GM12872 (cell line): ENCODE results near the gene PCBP3.

ENCODE experiments used
- CTCF ChIP-seq: IDR thresholded peaks from 3 replicates; pipeline ENCODE4 v1.5.1; 2011; ENCODE audit warnings: low read depth, mild to moderate bottlenecking, low read length, moderate library complexity; ENCODE audit not compliant: insufficient read depth

The PCBP3 gene

DNA sequence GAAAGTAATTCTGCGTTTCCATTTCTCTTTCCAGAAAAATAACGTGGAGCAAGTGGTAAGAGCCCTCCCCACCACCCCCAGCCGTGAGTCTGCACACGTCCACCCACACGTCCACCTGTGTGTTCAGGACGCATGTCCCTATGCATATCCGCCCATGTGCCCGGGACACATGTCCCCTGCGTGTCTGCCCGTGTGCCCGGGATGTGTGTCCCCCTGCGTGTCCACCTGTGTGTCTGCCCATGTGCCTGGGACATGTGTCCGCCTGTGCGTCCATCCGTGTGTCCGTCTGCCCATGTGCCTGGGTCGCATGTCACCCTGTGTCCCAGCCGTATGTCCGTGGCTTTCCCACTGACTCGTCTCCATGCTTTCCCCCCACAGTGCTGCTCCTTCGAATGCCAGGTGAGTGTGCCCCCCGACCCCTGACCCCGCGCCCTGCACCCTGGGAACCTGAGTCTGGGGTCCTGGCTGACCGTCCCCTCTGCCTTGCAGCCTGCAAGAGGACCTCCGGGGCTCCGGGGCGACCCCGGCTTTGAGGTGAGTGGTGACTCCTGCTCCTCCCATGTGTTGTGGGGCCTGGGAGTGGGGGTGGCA is 343.7 kb downstream of the PCBP3 start:
- TF ChIP-seq CTCF = no peak

- no peak for TF ChIP-seq CTCF
Measured at GRCh38 chr21:45988366-45989347, 345.1 kb downstream of the PCBP3 start.

- no peak for TF ChIP-seq CTCF
Measured at GRCh38 chr21:45989355-45990048, 346.0 kb downstream of the PCBP3 start.

DNA sequence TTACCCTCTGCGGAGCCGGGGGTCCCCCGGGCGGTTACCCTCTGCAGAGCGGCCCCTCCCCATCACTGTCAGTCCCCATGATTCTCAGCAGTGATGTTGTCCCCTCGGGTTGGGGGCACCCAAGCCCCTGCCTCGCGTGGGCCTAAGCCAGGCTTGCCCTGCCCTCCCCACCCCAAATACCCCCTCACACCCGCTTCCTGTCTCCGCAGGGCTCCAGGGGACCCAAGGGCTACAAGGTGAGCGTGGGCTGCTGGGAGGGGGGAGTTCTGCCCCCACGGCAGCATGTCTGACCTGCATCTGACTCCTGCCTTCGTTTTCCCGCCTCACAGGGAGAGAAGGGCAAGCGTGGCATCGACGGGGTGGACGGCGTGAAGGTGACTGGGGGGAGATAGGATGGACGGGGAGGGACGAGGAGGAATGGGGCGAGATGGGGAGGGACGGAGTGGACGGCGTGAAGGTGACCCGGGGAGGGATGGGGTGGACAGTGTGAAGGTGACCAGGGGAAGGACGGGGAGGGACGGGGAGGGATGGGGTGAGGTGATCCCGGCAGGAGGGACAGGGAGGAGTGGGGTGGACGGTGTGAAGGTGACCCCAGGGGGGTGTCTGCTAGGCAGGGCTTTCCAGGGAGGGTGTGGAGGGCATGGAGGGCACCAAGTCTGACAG is 346.7 kb downstream of the PCBP3 start:
- no peak for TF ChIP-seq CTCF

- no peak for TF ChIP-seq CTCF
Measured at GRCh38 chr21:45990741-45991605, 347.4 kb downstream of the PCBP3 start.

GRCh38 chr21:45991606-45992300 is 348.2 kb downstream of the PCBP3 start:
- no peak for TF ChIP-seq CTCF
